IgD-negative memory B cell (primary cell): ENCODE results near the gene ELOB. TPM values are rescaled to one million over a fixed set of nuclear protein-coding genes. Genes with fewer than 3 reads are reported as not detected.

ENCODE experiments used
- H3K27ac Mint-ChIP-seq, 3 donors: one replicate each; pipeline ENCODE4 v1.8.0; 2020 to 2022; ENCODE audit warnings: mild to moderate bottlenecking in 3 of 3, mixed read lengths in 3 of 3, moderate library complexity in 1 of 3
- H3K27me3 Mint-ChIP-seq: one replicate; pipeline ENCODE4 v1.8.0; 2021; ENCODE audit warnings: mixed read lengths
- H3K36me3 Mint-ChIP-seq: one replicate; pipeline ENCODE4 v1.8.0; 2020; ENCODE audit warnings: mild to moderate bottlenecking, mixed read lengths
- H3K4me1 Mint-ChIP-seq, 3 donors: one replicate each; pipeline ENCODE4 v1.8.0; 2020 to 2022; ENCODE audit warnings: mixed read lengths in 3 of 3, mild to moderate bottlenecking in 1 of 3
- H3K4me3 Mint-ChIP-seq, 4 donors: one replicate each; pipeline ENCODE4 v1.8.0; 2020 to 2022; ENCODE audit warnings: mild to moderate bottlenecking in 4 of 4, mixed read lengths in 4 of 4, moderate library complexity in 3 of 4
- H3K9me3 Mint-ChIP-seq, 3 donors: one replicate each; pipeline ENCODE4 v1.8.0; 2020 to 2021; ENCODE audit warnings: mixed read lengths in 3 of 3, mild to moderate bottlenecking in 1 of 3
- polyA plus RNA-seq: library from polyadenylated mRNA; unstranded; fragments of 300-500 nt; fragmentation: Illumina TruSeq; gene quantifications from one replicate; pipeline ENCODE4 v1.2.3, GENCODE V29; 2021

Gene ELOB
- polyA plus RNA-seq, 1 donor from 2014 or later = 262 TPM

DNA sequence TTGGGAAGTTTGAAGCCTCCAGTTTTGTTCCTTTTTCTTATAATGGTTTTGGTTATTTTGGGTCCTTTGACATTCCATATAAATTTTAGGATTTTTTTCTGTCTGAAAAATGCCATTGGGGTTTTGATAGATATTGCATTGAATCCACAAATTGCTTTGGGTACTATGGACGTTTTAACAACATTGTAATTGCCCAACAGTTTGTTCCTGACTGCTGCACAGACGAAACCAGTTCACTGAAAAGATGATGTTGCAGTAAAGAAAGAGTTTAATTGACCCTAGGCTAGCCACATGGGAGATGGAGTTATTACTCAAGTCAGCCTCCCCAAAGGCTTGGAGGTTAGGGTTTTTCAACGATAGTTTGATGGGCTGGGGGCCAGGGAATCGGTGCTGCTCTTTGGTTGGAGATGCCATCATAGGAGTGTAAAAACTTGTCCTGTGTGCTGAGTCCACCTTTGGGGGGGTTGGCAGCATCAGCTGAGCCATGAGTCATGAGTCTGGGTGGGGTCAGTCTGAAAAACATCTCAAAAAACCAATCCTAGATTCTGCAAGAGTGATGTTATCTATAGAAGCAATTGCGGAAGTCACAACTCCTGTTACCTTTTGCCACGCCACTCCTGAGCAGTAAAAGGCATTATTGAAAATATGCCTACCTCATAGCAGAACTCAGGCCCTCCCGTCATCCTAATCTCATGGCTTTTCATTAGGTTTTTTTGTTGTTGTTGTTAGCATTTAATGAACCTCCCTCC lies 18.5 kb upstream of the ELOB start:
- peaks cover 20% of the 10 kb centered on the region for H3K27me3 Mint-ChIP-seq
- H3K4me1 Mint-ChIP-seq = no peaks in the 10 kb centered on the region
- H3K4me3 Mint-ChIP-seq = no peak overlapping the region
- H3K27ac Mint-ChIP-seq = peak overlapping the region in 1 of 3 donors; percentile 39
- no peaks in the 10 kb centered on the region for H3K9me3 Mint-ChIP-seq
- H3K36me3 Mint-ChIP-seq = no peaks in the 10 kb centered on the region

DNA sequence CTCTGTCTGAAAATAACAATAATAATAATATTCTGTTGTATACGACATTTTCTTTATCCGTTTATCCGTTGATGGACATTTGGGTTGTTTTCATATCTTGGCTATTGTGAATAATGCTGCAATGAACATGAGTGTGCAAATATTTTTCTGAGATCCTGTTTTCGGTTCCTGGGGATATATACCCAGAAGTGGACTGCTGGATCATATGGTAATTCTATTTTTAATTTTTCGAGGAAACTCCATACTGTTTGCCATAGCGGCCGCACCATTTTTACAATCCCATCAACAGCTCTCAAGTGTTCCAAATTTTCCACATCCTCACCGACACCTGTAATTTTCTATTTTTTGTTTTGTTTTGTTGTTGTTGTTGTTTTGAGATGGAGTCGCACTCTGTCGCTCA lies 15.9 kb upstream of the ELOB start:
- no peak overlapping the region for H3K4me3 Mint-ChIP-seq

DNA sequence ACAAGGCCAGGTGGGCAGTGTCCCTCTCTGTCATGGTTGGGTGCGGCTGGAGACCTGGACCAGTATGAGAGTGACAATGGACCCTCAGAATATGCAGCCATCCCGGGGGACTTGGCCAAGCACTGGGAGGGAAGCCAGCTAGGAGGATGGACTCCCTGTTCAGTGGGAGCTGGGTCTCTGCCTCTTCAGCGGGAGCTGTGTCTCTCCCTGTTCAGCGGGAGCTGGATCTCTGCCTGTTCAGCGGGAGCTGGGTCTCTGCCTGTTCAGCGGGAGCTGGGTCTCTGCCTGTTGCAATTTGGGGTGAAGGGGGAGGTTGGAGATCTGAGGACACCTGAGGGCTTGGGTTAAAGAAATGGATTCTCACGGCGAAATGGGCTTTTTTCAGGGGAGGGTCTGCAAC lies 14.1 kb upstream of the ELOB start:
- H3K4me3 Mint-ChIP-seq = no peak overlapping the region
- H3K4me1 Mint-ChIP-seq = no peaks in the 10 kb centered on the region
- no peaks in the 10 kb centered on the region for H3K36me3 Mint-ChIP-seq
- no peak overlapping the region for H3K27ac Mint-ChIP-seq
- H3K27me3 Mint-ChIP-seq = peaks cover 25% of the 10 kb centered on the region
- H3K9me3 Mint-ChIP-seq = no peaks in the 10 kb centered on the region

More for the DNA sequence above, 15.9 kb upstream of the ELOB start:
- H3K27me3 Mint-ChIP-seq = peaks cover 29% of the 10 kb centered on the region
- no peaks in the 10 kb centered on the region for H3K36me3 Mint-ChIP-seq
- no peaks in the 10 kb centered on the region for H3K4me1 Mint-ChIP-seq
- no peak overlapping the region for H3K27ac Mint-ChIP-seq
- H3K9me3 Mint-ChIP-seq = no peaks in the 10 kb centered on the region

DNA sequence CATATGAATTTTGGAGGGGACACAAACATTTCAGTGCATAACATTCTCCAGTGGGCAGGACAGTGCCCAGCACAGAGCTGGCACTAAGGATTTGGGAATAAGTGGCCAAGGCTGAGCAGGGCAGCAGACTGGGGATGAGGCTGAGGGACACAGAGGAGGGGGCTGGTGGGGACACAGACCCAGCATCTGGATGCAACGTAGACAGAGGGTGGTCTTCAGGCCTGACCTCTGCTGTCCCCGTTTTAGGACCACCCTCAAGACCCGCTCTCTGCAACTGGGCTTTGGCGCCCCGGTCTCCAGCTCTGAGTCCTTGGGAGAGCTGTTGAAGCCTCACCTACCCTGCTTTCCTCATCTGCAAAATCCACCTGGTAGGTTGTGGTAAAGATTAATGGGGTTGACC lies 13.6 kb upstream of the ELOB start:
- Mint-ChIP-seq H3K9me3 (no peaks in the 10 kb centered on the region), H3K27ac (no peak overlapping the region), H3K27me3 (peaks cover 24% of the 10 kb centered on the region), H3K36me3 (no peaks in the 10 kb centered on the region), H3K4me1 (no peaks in the 10 kb centered on the region), H3K4me3 (no peak overlapping the region)

DNA sequence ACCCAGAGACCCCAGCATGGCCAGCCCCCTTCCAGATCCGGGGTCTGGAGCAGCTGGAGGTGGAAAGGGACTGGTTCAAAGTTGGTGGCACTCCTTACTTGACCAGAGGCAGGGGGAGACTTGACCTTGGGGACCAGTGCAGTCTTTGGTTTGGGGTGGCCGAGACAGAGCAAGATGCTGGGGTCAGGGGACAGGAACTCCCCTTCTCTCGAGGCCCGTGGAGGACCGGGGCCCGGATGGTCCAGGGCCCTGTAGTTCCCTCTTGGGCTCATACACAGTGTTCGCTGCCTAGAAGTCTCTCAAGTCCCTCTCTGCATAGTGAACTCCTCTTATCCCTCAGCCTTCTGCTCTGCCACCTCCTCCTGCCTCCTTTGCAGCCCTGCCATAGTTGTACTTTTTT lies 10.9 kb upstream of the ELOB start:
- peak overlapping the region in 1 of 4 donors; percentile 54 for H3K4me3 Mint-ChIP-seq
- no peaks in the 10 kb centered on the region for H3K9me3 Mint-ChIP-seq
- peaks cover 21% of the 10 kb centered on the region for H3K27me3 Mint-ChIP-seq

DNA sequence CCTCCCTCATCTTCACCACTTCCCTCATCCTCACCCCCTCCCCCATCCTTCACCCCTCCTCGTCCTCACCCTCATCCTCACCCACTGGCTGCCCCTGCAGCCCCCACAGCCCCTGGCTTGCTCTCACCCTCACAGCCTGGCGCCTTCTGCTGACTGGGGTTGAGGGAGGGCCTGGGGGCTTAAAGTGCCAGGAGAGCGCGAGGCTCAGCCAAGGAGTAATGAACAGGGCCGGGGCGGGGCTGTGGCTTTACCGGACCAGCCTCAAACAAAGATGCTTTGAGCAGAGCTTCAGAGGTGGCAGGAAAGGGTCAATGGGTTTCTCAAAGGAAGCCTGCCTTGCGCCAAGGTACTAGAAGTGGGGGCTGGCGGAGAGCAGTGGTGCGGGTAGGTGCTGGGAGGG lies 10.3 kb upstream of the ELOB start, which contains the start of gene PRSS33:
TSS of gene PRSS33 (minus strand) at position 155 of the 400 bp plus-strand sequence. CDS start 1,013 bp downstream, outside the sequence.
- Mint-ChIP-seq H3K27ac (no peak within 1 kb of the TSS), H3K9me3 (no peaks in the 10 kb centered on the region), H3K4me3 (peak within 1 kb of the TSS in 2 of 4 donors; percentile 54 to 68), H3K4me1 (no peaks in the 10 kb centered on the region), H3K27me3 (peaks cover 21% of the 10 kb centered on the region), H3K36me3 (no peaks in the 10 kb centered on the region)

More for the DNA sequence above, 10.9 kb upstream of the ELOB start:
- no peaks in the 10 kb centered on the region for H3K36me3 Mint-ChIP-seq
- H3K4me1 Mint-ChIP-seq = no peaks in the 10 kb centered on the region
- H3K27ac Mint-ChIP-seq = no peak overlapping the region

DNA sequence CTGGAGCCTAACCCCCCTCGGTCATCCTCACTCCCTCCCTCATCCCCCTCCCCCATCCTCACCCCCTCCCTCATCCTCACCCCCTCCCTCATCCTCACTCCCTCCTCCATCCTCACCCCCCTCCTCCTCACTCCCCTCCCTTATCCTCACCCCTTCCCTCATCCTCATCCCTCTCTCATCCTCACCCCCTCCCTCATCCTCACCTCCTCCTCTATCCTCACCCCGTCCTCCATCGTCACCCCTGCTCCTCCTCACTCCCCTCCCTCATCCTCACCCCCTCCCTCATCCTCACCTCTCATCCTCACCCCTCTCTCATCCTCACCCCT lies 9.7 kb upstream of the ELOB start:
- H3K27me3 Mint-ChIP-seq = peaks cover 17% of the 10 kb centered on the region
- no peak overlapping the region for H3K27ac Mint-ChIP-seq
- no peaks in the 10 kb centered on the region for H3K36me3 Mint-ChIP-seq
- no peak overlapping the region for H3K4me3 Mint-ChIP-seq
- H3K9me3 Mint-ChIP-seq = no peaks in the 10 kb centered on the region
- no peaks in the 10 kb centered on the region for H3K4me1 Mint-ChIP-seq

DNA sequence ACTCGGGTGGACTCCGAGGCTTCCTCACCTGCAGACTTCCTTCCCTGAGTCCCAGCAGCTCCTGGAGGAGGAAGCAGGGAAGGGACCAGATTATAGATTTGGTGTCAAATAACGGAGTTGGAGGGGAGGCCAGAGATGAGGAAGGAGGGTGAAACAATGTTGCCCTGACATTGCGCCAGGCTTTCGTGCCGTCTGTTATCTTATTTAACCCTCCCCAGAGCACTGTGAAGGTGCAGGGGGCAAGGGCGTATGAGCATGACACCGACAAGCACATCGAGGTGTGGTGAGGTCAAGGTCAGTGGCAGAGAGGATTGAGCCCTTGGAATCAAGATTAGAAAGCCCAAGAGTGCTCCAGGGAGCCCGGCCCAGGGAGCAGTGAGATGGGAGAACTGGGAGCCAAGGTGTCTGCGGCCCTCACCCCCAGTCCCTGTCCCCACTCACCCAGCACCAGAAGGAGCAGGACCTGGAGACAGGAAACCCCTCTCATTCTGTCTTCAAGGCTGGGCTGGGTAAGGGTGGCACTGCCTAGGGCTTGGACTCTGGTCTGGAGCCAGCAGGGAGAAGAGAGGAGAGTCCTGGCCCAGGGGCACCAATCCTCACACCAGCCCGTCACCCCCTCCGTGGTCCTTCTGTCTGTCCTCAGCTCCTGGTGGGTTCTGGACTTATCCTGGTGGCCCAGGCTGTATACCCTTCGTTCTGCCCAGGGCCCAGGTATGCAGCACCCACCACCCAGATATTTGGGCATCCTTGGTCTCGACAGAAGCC lies 9.2 kb upstream of the ELOB start:
- Mint-ChIP-seq H3K4me3 (peak overlapping the region in 3 of 4 donors; percentile 30 to 68 (median 38)), H3K27ac (no peak overlapping the region), H3K4me1 (no peaks in the 10 kb centered on the region), H3K27me3 (peaks cover 14% of the 10 kb centered on the region), H3K36me3 (no peaks in the 10 kb centered on the region), H3K9me3 (no peaks in the 10 kb centered on the region)

DNA sequence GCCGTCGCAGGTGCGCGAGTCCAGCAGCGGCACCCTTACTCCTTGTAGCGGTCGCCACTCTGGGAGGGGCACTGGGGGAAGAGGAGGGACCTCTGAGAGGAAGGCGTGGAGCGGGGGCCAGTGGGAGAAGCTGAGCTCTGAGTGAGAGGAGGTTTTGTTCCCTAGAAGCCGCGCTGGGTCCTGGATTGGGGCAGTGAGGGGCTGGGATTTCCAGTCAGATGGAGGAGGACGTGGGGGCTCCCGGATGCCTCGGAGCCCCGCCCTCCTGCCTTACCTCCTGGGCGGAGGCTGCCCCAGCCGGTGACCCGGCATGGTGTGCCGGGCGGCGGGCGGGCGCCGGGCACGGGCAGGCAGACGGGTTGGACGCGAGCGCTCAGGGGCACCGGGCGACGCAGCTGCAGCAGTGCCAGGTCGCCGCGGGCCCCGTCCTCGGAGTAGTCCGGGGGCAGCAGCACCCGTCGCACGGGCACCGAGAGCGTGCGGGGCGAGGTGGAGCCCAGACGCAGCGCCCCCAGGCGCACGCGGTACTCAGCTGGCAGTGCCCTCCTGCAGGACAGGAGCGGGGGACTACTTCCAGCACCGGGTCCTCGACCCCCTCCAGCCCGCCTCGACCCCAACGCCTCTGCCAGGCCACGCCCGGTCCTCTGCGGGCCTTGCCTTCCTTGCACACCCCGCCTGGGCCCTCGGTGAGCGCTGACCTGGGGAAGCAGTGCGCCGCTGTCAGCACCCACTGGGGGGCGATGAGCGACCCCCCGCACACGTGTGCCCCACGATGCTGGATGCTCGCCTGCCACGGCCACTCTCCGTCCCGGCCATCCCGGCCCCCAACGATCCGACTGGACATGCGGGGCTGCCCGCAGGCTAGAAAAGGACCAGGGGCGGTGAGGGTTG lies 8.3 kb upstream of the ELOB start:
- H3K36me3 Mint-ChIP-seq = no peaks in the 10 kb centered on the region
- H3K4me1 Mint-ChIP-seq = no peaks in the 10 kb centered on the region
- no peak overlapping the region for H3K27ac Mint-ChIP-seq
- no peaks in the 10 kb centered on the region for H3K9me3 Mint-ChIP-seq
- peak overlapping the region; percentile 60 to 91 (median 71) for H3K4me3 Mint-ChIP-seq
- H3K27me3 Mint-ChIP-seq = peaks cover 13% of the 10 kb centered on the region

DNA sequence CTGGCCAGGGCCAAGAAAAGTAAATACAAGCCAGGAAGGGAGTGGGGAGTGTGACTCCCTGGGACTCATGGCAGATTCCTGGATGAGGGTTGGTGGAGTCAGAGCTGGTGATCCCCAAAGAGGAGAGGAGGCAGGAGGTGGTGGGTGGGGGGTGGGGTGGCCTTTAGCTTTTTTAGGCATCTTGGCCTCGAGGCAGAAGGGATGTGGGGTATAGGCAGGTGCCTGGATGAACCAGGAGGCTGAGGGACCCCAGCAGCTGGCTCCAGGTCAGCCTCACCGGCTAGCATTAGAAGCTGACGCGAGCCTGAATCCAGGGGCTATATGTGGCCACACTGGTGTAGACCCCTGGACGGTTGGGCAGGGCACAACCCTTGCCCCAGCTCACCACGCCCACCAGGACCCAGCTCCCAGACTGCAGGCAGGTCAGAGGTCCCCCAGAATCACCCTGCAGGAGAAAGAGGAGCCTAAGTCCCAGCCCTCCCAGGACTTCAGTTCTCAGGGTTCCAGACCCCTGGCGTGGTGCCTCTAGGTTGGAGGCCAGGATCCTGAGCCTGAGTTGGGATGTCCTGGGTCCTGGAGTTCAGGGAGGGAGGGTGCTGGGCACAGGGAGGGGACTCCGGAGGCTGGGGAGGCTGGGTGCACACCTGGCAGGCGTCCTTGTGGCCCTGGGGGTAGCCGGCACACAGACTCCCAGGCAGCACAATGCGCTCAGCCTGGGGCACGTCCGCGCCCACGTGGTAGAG lies 7.4 kb upstream of the ELOB start:
- Mint-ChIP-seq H3K36me3 (no peaks in the 10 kb centered on the region), H3K4me3 (peak overlapping the region; percentile 60 to 91 (median 74)), H3K27me3 (peaks cover 9% of the 10 kb centered on the region), H3K9me3 (no peaks in the 10 kb centered on the region), H3K27ac (no peak overlapping the region), H3K4me1 (no peaks in the 10 kb centered on the region)

DNA sequence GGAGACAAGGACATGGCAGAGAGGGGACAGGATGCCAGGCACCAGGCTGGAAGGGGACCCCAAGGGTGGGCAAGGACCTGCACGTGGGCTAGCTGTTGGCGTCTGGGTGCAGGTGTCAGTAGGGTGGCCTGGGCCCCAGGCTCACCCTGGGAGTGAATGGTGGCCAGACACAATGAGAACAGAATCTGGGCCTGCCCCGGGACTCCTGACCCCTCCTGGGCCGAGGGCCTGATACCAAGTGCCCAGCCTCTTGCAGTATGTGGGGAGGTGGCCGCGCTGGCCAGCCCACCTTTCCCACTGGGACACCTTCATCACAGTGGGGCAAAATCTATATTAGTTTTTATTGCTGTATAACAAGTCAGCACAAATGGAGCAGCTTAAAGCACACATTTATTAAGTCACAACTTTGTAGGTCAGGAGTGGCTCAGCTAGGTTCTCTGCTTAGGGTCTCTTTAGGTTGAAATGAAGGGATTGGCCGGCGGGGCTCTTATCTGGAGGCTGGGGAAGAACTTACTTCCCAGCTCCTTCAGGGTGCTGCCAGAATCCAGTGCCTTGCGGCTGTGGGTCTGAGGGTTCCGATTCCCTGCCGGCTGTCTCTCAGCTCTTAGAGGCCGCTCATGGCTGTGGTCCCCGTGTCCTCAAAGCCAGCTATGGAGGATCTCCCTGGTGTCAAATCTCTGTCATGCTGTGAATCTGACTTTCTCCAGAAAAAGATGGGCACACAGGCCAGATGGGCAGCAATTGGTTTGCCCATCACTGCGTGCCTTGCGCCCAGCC lies 6.7 kb upstream of the ELOB start:
- H3K36me3 Mint-ChIP-seq = no peaks in the 10 kb centered on the region
- peaks cover 0 to 1% (median 0%) of the 10 kb centered on the region in 3 donors for H3K4me1 Mint-ChIP-seq
- peak overlapping the region in 2 of 3 donors; percentile 48 to 57 for H3K27ac Mint-ChIP-seq
- H3K27me3 Mint-ChIP-seq = peaks cover 5% of the 10 kb centered on the region
- peak overlapping the region in 3 of 4 donors; percentile 12 to 52 (median 41) for H3K4me3 Mint-ChIP-seq
- no peaks in the 10 kb centered on the region for H3K9me3 Mint-ChIP-seq

DNA sequence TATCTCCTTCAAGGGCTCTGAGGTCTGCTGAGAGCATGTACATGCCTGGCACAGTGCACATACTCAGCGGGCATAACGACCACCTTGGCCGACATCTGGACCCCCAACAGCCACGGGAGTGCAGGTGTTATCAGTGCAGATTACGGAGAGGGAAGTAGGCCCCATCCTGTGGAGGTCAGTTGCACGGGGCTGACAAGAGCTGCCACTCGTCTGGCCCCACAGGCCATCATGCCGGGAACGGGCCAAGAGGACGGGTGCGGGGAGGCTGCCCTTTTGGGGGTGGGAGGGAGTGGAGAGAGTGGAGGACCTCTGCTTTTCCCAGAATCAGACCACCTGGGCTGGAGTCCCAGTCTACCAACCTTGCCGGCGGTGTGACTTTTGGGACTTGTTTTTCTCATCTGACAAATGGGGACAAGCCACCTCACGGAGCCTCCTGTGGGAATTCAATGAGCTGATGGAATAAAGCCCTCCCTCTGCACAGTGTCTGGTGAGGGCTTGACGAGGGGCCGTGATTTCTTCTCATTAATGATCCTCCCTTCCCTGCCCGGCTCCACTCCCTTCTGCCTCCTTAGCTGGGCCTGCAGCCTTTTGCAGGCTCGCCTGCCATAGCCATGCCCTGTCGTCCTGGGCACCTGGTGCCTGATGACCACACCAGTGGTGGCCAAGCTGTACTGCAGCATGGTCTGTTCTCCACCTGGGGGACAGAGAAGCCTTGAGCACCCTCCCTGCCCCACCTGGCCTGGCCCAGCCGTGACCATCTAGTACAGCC lies 5.7 kb upstream of the ELOB start:
- Mint-ChIP-seq H3K4me1 (peaks cover 7 to 10% (median 8%) of the 10 kb centered on the region in 3 donors), H3K27ac (peak overlapping the region in 1 of 3 donors; percentile 48), H3K4me3 (peak overlapping the region in 1 of 4 donors; percentile 73), H3K9me3 (no peaks in the 10 kb centered on the region), H3K36me3 (no peaks in the 10 kb centered on the region), H3K27me3 (peaks cover 3% of the 10 kb centered on the region)
